Progenitor cell of endocrine pancreas (in vitro differentiated cells): ENCODE results near the gene COX6B1. TPM values are rescaled to one million over a fixed set of nuclear protein-coding genes. Genes with fewer than 3 reads are reported as not detected.

Source experiments
- DNase-seq: peaks from one replicate; pipeline ENCODE4 v3.0.0; 2021; ENCODE audit warnings: low spot score; ENCODE audit not compliant: unreplicated experiment
- H3K27ac Mint-ChIP-seq: 2 replicates; pipeline ENCODE4 v1.8.0; 2021; ENCODE audit warnings: mild to moderate bottlenecking, moderate library complexity, mixed read lengths
- H3K27me3 Mint-ChIP-seq: 2 replicates; pipeline ENCODE4 v1.8.0; 2021; ENCODE audit warnings: mixed read lengths
- H3K36me3 Mint-ChIP-seq: 2 replicates; pipeline ENCODE4 v1.8.0; 2022; ENCODE audit warnings: mixed read lengths; ENCODE audit not compliant: insufficient read depth
- H3K4me1 Mint-ChIP-seq: 2 replicates; pipeline ENCODE4 v1.8.0; 2021; ENCODE audit warnings: low read depth, mixed read lengths
- H3K4me3 Mint-ChIP-seq: 2 replicates; pipeline ENCODE4 v1.8.0; 2021; ENCODE audit warnings: low read depth, mild to moderate bottlenecking, moderate library complexity, mixed read lengths
- H3K9me3 Mint-ChIP-seq: 2 replicates; pipeline ENCODE4 v1.8.0; 2021; ENCODE audit warnings: low read depth, mixed read lengths
- total RNA-seq: library from RNA; stranded (reverse); gene quantifications from 2 replicates; pipeline ENCODE4 v1.2.1, GENCODE V29; 2021
- TF ChIP-seq, protein P1 (sequence below): fragments of 200-600 bp; sonication (generic); IDR thresholded peaks from one replicate; pipeline ENCODE4 v1.5.0; 2021; ENCODE audit warnings: antibody characterized with exemption, mild to moderate bottlenecking; ENCODE audit not compliant: unreplicated experiment

COX6B1 gene
- total RNA-seq, 1 donor from 2014 or later: 307 TPM

DNA sequence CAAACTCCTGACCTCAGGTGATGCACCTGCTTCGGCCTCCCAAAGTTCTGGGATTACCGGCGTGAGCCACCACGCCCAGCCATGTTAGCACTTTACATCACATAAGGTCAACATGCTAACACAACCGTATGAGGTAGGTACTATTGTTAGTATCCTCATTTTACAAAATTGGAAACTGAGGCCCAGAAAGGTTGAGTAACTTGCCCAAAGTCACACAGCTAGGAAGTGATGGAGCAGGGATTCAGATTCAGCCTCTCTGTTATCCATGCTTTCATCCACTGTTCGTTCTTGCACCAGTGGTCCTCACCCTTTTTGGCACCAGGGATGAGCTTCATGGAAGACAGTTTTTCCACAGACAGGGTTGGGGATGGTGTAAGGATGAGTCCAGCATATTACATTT lies 8.6 kb downstream of the COX6B1 start:
- Mint-ChIP-seq H3K9me3 (no peaks in the 10 kb centered on the region), H3K4me1 (no peaks in the 10 kb centered on the region), H3K27me3 (no peaks in the 10 kb centered on the region), H3K4me3 (no peak overlapping the region), H3K27ac (no peak overlapping the region), H3K36me3 (peaks cover 32% of the 10 kb centered on the region)
- TF ChIP-seq, protein P1, sequence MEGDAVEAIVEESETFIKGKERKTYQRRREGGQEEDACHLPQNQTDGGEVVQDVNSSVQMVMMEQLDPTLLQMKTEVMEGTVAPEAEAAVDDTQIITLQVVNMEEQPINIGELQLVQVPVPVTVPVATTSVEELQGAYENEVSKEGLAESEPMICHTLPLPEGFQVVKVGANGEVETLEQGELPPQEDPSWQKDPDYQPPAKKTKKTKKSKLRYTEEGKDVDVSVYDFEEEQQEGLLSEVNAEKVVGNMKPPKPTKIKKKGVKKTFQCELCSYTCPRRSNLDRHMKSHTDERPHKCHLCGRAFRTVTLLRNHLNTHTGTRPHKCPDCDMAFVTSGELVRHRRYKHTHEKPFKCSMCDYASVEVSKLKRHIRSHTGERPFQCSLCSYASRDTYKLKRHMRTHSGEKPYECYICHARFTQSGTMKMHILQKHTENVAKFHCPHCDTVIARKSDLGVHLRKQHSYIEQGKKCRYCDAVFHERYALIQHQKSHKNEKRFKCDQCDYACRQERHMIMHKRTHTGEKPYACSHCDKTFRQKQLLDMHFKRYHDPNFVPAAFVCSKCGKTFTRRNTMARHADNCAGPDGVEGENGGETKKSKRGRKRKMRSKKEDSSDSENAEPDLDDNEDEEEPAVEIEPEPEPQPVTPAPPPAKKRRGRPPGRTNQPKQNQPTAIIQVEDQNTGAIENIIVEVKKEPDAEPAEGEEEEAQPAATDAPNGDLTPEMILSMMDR: no peak
- no peak for DNase-seq

DNA sequence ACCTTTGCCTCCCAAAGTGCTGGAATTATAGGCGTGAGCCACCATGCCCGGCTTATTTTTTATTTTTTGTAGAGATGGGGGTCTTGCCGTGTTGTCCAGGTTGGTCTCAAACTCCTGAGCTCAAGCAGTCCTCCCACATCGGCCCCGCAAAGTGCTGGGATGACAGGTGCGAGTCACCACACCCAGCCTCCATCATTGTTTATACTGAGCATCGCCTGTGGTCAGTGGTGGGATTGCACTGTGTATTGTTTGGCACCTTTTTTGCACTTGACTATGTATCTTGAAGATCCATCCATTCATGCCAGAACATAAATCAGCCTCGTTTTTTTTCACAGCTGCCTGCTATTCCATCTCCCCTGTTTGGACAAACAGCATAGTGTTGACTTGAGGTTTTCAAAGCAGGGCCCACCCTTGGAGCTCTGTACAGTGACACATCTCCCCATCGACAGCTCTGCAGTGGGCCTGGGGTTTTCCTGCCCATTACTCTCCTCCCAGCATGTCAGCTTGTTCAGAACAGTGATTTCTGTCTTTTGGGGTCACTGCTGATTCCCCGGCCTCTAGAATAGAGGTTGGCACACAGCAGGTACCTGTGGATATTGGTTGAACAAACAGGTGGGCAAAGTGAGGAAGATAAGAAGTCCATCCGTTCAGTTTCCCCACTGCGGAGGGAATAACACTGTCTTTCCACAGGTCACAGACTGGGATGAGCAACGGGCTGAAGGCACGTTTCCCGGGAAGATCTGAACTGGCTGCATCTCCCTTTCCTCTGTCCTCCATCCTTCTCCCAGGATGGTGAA lies 10.0 kb downstream of the COX6B1 start:
- Mint-ChIP-seq H3K4me1 (no peaks in the 10 kb centered on the region), H3K27ac (no peak overlapping the region), H3K9me3 (no peaks in the 10 kb centered on the region), H3K36me3 (peaks cover 38% of the 10 kb centered on the region), H3K4me3 (no peak overlapping the region), H3K27me3 (no peaks in the 10 kb centered on the region)
- TF ChIP-seq, protein P1: no peak
- DNase-seq: no peak

DNA sequence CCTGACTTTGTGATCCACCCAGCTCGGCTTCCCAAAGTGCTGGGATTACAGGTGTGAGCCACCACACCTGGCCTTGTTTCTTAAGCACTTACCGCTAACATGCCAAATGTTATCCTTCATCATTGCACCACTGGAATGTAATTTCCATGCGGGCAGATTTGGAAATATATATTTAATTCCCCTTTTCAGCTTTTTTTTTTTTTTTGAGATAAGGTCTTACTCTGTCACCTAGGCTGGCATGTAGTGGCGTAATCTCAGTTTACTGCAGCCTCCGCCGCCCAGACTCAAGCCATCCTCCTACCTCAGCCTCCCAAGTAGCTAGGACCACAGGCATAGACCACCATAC lies 13.8 kb downstream of the COX6B1 start:
- no peak overlapping the region for H3K27ac Mint-ChIP-seq
- H3K4me1 Mint-ChIP-seq: peaks cover 3% of the 10 kb centered on the region
- TF ChIP-seq, protein P1: no peak
- no peaks in the 10 kb centered on the region for H3K27me3 Mint-ChIP-seq
- H3K36me3 Mint-ChIP-seq: peaks cover 28% of the 10 kb centered on the region
- no peak overlapping the region for H3K4me3 Mint-ChIP-seq
- H3K9me3 Mint-ChIP-seq: no peaks in the 10 kb centered on the region
- no peak for DNase-seq

DNA sequence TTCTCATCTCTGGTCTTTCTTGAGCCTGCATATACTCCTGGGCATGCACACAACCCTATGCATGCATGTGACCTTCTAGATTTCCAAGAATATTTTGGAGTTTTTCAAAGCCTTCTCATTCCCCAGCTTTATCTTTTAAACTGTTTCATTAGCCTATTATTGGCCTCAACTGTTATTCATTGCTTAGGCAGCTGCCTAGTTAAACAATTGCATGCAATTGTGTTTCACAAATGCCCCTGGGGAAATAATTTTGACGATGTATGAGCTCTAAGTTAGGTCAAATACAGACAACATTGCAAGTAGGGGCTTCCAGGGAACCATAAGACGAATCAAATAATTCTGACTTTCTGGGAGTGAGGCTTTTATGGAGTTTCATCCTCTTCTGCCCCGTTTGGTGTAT lies 15.9 kb downstream of the COX6B1 start:
- DNase-seq: no peak
- Mint-ChIP-seq H3K4me1 (peaks cover 3% of the 10 kb centered on the region), H3K27ac (no peak overlapping the region), H3K36me3 (peaks cover 15% of the 10 kb centered on the region), H3K27me3 (peaks cover 4% of the 10 kb centered on the region), H3K4me3 (no peak overlapping the region), H3K9me3 (no peaks in the 10 kb centered on the region)
- TF ChIP-seq, protein P1: no peak

DNA sequence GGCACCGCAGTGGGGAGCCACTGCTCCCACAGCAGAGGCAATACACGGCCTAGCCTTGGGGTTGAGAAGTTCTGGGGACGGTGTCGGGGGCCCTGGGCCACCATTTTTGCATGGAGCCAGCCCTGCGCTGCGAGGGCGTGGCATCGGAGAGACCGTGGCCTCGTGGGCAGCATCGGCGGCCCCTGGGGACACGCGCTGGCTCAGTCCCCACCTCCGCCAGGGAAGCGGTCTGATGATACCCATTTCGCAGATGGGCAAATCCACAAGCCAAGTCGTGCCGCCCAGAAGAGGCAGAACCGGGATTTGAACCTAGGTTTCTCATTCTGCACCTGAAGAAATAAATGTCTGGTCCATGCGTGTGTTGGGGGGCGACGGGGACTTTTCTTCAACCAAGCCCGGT lies 17.0 kb downstream of the COX6B1 start:
- peaks cover 13% of the 10 kb centered on the region for H3K36me3 Mint-ChIP-seq
- no peaks in the 10 kb centered on the region for H3K9me3 Mint-ChIP-seq
- peaks cover 16% of the 10 kb centered on the region for H3K27me3 Mint-ChIP-seq
- no peak overlapping the region for H3K27ac Mint-ChIP-seq
- no peak for DNase-seq
- peaks cover 3% of the 10 kb centered on the region for H3K4me1 Mint-ChIP-seq
- H3K4me3 Mint-ChIP-seq: no peak overlapping the region
- TF ChIP-seq, protein P1: no peak
